GM19324 (cell line): ENCODE measurements around the gene MRTFA.
"Not testable (repeated sequence)": the region's sequence is repeated elsewhere in the genome, so short reads cannot be mapped to it uniquely, and the experiment has no call there.

Experiments
- ATAC-seq: cut with Tn5 transposase; IDR thresholded peaks from one replicate; pipeline ENCODE4 v1.9.1; 2021; ENCODE audit warnings: mild to moderate bottlenecking, moderate library complexity; ENCODE audit not compliant: unreplicated experiment, low FRiP score

MRTFA gene

GRCh38 chr22:40502919-40503318, 133.6 kb downstream of the MRTFA start:
- ATAC-seq, result no peak

GRCh38 chr22:40500465-40500786, 136.1 kb downstream of the MRTFA start:
- ATAC-seq, result not testable (repeated sequence)

DNA sequence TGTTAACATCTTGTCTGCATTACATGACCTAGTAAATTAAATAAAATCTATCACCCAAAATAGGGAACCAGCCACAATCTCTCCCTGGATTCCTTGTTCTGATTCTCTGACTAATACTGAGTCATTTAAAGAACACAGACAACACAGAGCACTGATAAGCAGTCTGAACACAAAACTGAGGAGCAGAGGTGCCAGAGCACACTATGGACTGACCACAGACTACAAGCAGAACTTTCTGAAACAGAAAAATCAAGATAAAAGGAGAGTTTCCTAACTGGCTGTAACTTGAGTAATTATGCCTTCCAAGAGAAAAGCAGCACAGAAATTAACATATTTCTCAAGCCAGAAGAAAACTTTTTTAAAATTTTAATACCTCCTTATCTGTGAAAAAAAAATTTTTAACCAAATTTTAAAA, 137.3 kb downstream of the MRTFA start:
- ATAC-seq, result no peak

GRCh38 chr22:40498420-40499208, 137.9 kb downstream of the MRTFA start:
- ATAC-seq, result no peak

DNA sequence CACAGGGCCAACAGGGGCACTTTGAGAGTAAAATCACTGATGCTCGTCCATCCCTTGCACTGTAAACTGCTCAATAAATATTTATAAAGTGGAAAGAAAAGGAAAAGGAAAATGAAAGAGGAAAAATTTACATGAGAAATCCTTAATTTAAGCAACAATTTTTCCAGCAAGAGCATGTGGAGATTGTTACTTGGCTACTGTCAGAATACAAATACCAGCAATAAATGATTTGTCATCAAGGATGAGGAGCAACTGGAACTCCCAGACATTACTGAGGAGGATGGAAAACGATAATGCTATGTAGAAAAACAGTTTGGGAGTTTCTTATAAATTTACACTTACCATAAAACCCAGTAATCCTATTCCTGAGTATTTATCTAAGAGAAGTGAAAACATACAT, 143.1 kb downstream of the MRTFA start:
- ATAC-seq, result no peak

DNA sequence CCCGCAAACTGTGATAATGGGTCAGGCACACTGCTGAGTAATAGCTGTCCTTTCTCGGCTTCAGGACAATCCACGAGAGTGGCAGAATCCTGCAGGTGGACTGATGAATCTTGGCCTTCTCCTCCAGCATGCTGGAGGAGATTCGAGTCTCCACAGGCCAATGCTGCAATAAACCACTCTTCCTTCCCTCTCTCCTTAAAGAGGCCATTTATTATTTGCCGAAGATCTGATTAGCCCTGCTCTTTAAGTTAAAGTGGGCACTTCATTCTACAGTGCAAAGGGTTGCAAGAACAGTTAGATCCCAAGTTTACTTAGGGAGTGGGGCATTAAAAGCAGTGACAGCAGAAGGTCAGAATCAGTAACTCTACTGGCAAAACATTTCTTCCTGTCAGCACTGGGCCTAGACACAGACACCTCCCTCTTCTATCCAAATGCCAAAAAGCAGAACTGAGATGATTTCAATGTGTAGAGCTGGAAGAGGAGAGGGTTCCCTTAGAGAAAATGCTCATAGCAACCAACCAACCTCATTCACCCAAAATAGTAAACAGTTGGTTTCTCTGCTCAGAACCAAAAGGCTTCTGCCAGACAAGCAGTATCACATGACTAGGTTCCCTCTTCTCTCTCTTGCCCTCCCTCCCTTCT, 144.4 kb downstream of the MRTFA start:
- peak; percentile 90 for ATAC-seq

DNA sequence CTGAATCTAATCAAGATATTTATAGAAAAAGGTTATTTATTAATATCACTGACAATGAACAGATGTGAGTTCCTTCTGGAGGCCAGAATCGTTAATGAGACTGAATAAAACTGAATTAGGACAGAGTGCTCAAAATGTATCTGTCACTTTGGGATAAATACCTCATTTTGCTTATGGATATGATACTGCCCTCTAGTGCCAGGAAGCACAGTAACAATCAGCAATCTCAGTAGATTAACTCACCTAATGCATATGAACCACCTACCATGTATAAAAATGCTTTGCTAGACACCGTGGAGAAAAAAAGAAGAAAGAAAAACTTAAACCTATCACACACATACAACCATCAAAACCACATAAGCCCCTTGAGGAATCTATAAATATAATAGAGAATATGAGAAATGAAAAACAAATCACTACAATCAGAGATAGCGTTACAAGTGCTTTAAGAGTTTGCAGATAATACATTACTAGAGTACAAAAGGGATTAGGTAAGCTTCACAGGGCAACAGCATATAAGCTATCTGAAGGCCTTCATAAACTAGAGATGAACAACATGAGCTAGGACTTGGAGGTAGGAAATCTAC, 148.8 kb downstream of the MRTFA start:
- no peak for ATAC-seq

DNA sequence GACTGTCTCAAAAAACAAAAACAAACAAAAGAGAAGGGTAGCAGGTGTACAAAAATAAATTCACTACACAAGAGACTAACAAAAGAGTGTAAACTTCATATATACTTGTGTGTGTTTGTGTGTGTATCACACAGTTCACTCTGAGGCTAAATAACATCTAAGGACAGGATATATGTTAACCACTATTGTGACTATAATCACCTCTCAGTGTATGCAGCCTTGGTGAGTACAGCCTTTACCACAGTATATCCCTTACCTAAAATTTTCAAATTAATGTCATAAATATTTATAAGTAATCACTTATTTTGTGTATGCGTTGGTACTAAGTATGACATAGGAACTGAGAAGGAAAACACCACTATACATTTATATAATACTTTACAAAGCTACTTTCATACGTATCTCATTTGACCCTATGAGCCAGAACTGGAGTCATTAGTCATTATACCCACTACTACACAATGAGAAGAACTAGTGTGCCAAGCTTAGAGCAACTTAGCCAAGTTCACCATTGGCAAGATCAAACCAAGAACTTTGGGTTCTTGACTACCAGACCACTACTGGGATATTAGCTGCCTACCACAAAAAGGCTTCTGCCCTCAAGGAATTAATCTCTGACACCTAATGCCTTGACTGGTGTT, 149.4 kb downstream of the MRTFA start:
- no peak for ATAC-seq

- no peak for ATAC-seq
Measured at GRCh38 chr22:40485813-40486667, 150.5 kb downstream of the MRTFA start.

- ATAC-seq, result no peak
Measured at GRCh38 chr22:40484906-40485669, 151.4 kb downstream of the MRTFA start.

GRCh38 chr22:40482886-40483285, 153.6 kb downstream of the MRTFA start:
- no peak for ATAC-seq

DNA sequence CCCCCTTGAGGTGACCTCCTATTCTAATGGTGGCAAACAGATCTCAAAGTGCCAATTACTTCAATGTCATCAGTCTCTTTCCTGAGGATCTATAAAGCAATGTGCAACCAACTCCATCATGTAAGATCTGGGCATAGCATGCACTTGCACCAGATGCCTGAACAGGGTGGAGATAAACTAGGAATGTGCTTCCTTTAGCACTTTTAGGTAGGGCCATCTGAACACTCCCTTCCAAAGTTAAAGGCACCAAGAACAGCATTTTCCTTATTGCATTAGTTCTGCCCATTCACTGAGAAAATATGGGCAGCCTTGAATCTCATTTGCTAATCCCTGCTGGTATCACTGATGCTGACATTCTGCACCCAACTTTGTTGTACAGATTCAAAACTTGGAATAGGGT, 154.1 kb downstream of the MRTFA start:
- no peak for ATAC-seq

GRCh38 chr22:40480996-40481395, 155.5 kb downstream of the MRTFA start:
- no peak for ATAC-seq

DNA sequence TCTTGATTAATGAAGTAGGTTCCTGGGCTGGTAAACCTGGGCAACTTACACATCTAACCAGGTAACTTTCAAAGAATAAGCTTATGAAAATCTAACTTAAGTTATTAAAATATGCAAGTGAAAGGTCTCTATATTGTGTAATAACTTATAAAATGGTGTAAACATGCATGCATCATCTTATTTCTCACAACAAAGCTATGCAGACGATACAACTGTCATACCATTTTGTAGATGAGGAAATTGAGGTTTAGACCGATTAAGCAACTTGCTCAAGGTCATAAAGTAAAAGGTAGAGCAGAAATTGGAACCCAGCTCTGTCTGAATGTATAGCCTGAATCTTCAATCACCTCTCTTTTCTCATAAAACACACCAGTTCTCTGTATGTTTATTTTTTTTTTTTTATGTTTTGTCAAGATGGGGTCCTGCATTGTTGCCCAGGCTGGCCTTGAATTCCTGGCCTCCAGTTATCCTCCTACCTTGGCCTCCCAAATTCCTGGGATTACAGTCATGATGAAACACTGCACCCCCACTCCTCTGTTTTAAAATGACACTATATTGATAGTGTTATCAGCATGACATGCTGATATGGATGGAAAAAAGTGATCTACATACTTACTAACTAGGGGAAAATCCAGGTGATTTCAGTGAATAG, 156.5 kb downstream of the MRTFA start:
- no peak for ATAC-seq

DNA sequence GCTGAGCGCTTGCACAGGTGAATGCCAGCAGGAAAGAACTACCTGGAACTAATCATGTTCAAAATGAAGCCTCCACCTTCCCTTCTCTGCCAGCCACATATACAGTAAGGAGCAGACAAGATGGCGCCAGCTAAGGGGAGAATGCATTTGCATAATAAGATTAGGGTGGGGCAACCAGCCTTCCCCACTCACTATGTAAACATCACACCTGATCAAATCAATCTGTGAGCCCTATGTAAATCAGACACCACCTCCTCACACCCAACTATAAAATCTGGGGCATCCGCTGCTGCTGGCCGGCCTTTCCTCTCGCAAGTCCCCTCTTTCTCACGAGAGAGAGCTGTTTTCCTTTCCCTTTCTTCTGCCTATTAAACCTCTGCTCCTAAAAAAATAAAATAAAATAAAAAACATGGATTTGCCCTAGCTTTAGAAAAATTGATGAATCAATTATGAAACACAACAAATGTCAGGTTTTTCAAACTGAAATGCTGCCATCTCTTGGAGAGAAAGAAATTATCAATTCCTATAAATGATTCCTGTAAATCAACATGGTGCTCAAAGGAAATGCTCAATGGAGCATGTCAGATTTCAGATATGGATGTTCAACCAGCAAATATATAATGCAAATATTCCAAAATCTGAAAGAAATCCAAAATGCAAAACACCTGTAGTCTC, 157.3 kb downstream of the MRTFA start:
- ATAC-seq, result no peak

GRCh38 chr22:40478338-40479125, 158.0 kb downstream of the MRTFA start:
- no peak for ATAC-seq

DNA sequence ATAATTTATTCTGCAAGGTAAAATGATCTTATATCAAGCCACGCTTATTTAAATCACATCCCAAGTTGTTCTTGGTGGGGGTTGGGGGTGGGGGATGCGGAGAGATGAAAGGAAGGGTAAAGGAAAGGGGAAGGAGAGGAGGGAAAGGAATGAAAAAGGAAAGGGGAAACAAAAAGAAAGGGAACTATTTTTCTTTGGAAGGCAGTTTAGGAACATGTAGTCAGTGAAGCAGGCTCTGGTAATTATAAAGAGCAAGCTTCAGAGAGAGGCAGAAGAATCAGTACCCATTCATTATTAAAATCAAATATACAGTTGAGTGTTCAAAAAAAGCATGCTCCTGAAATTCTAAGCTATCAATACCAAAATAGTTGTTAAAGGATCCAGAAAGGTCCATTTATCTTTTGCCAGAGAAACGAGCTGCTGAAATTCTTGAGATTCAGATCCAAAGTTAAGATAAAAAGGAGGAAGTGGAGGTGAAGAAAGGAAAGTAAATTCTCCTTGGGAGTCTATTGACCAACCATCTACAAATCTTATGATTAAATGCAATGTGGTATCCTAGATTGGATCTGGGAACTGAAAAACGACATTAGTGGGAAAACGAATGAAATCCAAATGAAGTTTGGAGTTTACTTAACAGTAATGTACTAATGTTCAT, 158.7 kb downstream of the MRTFA start:
- no peak for ATAC-seq
